GM19239 (cell line): Measurements from ENCODE around the gene CLCF1.

Experiments
- DNase-seq: peaks from one replicate; pipeline ENCODE4 v3.0.0; 2011; ENCODE audit warnings: low spot score; ENCODE audit not compliant: insufficient read length
- FAIRE-seq: peaks from 2 replicates; lab custom pipeline; 2011; peaks lifted over from hg19 to GRCh38; lab: Jason Lieb, UNC

CLCF1 gene

DNA sequence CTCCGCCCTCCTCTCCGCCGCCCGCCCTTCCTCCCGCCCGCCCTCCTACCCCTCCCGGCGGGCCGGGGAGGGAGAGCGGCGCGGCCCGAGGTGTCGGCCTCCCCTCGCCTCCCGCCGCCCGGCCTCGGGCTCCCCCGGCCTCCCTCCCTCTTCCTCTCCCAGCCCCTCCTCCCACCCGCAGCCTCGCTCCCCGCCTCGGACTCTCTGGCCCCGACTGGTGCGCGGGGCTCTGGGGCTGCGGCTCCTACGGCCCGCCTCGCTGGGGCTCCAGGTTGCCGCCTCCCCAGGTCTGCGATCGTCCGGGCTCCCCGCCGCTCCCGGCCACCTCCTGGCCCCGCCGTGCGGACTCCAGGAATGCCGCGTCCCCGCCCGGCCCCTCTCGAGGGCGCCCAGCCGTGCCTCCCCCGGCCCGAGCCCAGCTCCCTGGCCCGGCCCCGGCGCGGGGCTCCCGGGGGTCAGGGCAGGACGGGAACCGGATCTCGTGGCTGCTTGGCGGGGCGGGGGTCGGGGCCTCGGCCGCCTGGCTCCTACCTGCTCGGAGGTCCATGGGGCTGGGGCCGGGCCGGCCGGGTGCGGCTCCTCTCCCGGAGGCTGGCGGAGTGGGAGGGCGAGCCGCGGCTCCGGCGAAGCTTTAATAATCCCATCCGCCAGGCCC is at the start of gene CLCF1:
Gene CLCF1, minus strand, starts transcription at position 606 of the 655 bp plus-strand sequence. Its CDS starts 59 bp downstream, at position 547.
- DNase-seq (peak; percentile 53), FAIRE-seq (peak; percentile 47)

DNA sequence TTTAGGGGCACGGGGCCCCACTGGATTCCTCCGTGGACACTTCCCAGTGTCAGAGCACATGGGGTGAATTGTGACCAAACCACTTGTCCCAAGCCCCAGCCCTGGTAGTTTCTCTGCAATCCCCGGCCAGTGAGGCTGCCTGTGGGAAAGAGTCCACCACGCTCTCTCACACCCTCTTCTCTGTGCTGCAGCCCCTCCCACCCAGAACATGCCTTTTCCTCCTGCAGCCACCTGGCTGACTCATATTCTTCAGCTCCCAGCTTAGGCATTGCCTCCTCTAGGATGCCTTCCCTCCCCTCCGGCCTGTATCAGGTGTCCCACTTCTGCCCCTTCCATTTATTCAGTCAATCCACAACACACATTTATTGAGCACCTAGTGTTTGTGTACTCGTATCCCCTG is 49.5 kb upstream of the CLCF1 start:
- DNase-seq (no peak), FAIRE-seq (no peak)

DNA sequence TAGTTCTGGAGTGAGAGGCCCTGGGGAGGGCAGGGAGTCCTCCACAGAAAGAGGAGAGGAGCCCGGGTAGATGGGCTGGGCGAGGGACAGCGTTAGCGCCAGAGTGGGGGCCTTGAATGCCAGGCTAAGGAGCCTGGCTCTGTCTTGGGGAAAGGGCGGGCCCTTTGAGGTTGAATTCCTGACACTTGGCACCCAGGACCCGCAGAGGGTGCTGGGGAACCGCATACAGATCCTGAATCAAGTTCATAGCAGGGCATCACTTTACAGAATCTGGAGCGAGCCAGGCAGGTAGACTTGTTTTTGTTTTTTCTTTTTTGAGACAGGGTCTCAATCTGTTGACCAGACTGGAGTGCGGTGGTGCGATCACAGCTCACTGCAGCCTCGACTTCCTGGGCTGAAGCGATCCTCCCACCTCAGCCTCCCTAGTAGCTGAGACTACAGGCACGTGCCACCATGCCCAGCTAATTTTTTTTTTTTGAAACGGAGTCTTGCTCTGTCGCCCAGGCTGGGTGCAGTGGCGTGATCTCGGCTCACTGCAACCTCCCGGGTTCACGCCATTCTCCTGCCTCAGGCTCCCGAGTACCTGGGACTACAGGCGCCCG is 48.1 kb upstream of the CLCF1 start:
- no peak for DNase-seq
- no peak for FAIRE-seq

DNA sequence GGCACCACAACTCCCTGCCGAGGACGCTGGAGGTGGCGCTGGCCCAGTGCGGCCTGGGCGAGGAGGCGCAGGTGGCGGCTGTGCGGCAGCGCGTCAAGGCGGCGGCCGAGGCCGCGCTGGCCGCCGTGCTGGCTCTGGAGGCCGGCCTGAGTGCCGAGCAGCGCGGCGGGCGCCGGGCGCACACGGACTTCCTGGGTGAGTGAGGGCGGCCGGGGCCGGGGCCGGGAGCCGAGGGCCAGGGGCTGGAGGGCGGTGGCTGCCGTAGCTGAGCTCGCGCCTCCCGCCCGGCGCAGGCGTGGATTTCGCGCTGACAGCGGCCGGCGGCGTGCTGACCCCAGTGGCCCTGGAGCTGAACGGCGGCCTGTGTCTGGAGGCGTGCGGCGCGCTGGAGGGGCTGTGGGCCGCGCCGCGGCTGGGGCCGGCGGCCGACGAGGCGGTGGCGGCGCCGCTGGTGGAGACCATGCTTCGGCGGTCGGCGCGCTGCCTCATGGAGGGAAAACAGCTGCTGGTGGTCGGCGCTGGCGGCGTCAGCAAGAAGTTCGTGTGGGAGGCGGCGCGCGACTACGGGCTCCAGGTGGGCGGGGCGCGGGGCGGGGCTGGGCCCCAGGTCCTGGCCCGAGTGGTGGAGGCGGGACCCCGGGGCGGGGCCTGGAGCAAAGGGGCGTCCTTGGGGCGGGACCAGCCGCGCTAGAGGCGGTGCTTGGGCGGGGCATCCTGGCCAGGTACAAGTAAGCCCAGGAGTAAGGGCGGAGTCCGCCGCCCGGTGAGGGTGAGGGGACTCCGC is 47.4 kb upstream of the CLCF1 start:
- FAIRE-seq (peak; percentile 82), DNase-seq (peak; percentile 99)

DNA sequence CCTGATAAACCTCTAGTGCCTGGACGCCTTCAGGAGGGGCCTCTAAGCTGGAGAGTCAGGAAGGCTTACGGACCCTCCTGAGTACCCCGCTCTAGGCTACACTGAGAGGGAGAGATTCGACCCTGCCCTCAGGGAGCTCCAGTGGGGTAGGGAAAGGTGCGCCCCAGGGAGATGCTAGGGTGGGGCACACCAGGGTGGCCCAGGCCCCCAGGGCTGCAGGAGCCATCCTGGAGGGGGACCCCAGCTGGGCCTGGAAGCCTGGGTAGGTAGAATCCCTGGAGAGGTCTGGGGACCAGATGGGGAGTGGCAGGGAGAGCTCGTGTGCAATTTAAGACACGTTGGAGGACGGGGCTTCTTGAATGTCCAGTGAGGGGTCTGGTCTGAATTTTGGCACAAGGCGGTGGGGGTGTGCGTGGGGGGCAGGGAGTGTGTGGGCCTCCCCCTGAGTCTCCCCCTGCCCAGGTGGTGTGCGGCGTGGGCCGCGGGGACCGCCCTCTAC is 46.8 kb upstream of the CLCF1 start:
- peak; percentile 23 for FAIRE-seq
- no peak for DNase-seq

DNA sequence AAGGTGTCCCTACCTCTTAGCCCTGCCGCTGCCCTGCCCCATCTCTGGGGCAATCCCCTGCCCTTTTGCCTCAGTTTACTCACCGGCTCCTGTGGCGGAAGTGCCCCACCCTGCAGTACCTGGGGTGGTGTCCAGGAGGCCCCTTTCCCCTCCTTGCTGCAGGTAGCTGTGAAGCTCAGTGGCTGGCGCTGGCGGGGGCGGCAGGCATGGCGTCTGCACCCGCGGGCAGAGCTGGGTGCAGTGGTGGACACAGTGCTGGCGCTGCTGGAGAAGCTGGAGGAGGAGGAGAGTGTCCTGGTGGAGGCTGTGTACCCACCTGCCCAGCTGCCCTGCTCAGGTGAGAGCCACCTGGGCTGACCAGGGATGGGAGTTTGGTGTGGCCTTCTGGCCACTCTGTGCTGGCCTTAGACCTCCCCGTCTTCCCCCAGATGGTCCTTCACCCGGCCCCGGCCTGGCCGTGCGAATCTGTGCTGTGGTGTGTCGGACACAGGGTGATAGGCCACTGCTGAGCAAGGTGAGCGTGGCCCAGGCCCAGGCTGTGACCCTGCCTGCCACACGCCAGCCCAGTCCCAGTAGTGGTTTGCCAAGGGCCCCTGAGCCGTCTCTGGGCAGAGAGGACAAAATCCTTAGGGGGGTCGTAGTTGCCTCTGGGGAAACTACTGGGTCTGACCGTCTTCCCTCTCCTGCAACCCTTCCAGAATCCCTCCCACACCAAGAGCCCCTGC is 46.1 kb upstream of the CLCF1 start:
- FAIRE-seq (no peak), DNase-seq (no peak)

DNA sequence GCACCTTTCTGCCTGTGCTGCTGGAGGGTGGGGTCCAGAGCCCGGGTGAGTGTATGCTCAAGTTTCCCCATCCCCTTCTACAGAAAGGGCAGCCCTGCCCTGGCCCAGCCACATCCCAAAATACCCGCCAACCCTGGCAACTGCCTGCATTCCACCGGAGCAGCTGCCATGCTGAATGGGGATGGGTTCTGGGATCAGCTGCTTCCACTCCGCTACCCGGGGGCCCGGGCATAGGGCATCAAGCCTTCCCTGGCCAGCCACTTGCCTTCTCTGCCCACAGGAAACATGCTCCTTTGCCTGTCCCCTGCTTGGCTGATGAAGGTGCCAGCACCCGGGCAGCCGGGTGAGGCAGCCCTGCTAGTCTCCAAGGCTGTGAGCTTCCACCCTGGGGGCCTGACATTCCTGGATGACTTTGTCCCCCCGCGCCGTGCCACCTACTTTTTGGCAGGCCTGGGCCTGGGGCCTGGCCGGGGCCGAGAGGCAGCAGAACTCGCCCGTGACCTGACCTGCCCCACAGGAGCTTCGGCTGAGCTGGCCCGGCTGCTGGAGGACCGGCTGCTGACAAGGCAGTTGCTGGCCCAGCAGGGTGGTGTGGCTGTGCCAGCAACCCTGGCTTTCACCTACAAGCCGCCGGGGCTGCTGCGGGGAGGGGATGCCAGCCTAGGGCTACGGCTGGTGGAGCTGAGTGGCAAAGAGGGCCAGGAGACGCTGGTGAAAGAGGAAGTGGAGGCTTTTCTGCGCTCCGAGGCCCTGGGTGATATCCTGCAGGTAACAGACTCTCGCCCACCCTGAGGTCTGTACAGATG is 45.3 kb upstream of the CLCF1 start:
- FAIRE-seq (no peak), DNase-seq (no peak)

DNA sequence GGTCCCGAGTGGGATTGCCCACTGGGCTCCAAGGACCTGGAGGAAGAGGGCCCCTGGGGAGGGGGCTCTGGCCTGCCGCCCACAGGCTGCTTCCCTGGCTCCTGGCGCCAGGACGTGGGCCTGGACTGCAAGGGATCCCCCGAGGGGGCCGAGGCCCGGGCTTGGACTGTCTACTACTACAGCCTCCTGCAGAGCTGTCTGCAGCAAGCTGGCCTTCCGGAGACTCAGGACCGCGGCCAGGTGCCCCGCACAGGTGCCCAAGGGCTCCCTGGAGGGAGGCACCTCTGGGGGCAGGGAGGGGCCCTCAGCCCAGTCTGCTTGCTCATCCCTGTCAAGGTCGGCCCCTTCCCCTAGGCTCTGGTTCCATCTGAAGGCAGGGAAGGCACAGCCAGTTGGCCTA is 44.0 kb upstream of the CLCF1 start:
- DNase-seq (no peak), FAIRE-seq (no peak)

DNA sequence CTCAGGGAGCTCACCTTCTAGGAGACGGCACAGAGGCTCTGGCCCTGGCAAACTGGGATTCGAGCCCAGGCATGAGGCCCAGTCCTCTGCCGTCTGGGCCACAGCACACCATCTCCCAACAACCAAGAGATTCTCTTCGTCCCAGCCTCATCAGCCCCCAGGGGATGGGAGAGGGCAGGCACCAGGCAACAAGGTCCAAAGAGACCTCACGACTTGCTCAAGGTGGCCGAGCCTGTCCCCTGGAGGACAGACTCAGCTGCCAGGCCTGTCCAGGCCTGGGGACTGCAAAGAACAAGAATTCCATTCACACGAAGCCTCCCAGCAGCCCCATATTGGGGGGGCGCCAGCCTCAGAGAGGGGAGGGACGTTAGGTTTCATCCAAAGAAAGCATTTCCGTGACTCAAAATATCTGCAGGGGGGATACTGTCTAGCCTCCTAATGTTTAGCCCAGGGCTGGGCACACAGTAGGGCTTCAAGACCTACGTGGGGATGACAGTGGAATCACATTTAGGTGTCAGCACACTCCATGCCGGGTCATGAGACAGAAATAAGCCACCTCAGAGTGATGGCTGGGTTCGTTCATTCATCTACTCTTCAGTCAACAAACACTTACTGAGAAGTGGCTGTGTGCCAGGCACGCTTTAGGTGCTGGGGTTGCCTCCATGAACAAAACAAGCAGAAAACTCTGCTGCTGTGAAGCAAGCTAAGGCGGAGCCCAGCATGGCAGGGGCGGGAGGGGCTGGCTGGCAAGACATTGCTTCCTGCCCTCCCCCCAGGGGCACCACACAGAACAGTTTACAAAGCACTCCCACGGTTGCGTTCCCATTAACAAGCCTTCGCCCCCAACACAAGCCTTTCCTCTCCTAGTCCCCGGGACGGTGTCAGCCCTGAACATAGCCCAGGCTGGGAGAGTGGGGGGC is 43.3 kb upstream of the CLCF1 start:
- DNase-seq: no peak
- FAIRE-seq: no peak

DNA sequence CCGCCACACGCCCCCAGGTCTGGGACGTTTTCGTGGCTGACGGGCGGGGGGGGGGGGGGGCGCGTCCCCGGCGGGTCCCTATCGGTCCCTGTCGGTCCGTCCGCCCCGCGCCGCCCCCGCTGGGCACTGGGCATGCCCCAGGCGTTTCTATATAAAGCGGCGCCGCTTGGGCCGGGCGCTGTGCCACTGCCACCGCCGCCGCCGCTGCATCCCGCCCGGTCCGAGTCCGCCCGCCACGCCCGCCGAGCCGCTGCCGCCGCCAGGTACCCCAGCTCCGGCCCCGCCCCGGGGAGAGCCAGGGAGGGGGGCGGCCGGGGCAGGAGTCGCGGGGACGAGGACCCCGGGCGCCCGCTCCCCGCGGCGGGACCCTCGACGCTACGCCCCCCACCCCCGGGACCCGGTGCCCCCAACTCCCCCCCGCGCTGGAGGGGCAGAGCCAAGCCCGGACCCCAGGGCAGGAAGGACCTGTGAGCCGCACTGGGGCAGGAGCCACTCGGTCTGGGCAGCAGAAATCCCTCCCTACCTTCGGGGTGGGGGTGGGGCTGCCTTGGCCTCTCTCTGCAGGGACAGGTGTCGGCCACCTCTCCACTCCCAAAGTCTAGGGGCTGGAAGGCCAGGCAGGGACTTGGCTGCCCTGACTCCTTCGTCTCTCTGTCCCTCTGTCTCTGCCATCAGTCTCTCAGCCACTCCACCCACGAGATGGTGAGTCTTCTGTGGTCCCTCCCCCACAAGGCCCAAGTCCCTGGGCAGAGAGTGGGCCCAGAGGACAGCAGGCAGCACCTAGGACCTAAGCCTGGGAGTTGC is 42.3 kb upstream of the CLCF1 start, which contains the start of gene CARNS1:
Gene CARNS1, plus strand, starts transcription at position 178 of the 804 bp plus-strand sequence. Its CDS starts 522 bp downstream, at position 700.
- no peak for FAIRE-seq
- no peak for DNase-seq

DNA sequence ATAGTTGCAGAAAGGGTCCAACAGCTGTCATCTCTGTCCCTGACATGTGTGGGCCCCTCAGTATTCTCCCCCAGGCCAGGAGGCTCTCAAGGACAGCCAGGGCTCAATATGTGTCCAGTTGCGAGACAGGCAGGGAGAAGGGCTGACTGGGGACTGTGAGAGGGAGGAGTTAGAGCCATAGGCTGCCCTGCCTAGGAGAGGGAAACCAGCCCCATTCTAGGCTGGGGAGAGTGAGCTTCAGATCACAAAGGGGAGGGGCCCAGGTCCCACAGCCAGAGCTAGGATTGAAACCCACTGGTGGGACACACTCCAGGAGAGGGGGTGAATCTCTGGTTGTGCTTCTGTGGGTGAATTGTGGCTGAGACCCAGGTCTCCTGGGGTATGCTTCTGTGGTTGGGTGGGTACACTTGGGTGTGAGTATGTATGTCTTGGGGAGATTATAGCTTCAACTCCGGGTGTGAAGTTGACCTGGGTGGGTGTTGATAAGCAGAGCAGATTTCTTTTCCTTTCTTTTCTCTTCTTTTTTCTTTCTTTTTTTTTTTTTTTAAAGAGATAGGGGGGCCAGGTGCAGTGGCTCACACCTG is 40.0 kb upstream of the CLCF1 start:
- DNase-seq (no peak), FAIRE-seq (no peak)

DNA sequence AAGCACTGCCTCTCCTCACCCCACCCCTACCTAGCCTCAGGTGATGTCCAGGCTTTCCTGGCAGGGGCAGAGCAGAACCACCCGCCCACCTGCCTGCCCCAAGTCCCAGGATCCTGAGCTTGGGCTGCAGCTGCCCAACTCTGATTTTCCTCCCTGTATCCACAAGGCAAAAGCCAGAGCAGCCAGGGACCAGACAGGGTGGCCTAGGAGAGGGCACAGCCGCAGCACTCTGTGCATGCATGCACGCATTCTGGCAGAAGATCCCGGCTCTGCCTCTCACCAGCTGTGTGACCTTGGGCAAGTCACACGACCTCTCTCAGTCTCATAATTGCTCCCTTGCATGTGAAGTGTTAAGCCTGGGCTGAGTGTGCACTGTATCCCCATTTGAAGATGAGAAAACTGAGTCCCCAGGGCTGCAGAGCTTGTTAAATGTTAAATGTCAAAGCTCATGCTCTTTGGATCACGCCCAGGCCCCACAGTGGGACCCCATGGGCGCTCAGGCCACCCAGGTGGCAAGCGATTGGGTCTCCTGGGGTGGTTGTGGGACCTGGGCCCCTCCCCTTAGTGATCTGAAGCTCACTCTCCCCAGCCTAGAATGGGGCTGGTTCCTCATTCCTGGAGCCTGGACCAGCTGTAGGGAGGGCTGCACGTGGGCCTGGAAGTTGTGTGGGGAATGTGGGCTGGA is 39.2 kb upstream of the CLCF1 start:
- FAIRE-seq (no peak), DNase-seq (no peak)

DNA sequence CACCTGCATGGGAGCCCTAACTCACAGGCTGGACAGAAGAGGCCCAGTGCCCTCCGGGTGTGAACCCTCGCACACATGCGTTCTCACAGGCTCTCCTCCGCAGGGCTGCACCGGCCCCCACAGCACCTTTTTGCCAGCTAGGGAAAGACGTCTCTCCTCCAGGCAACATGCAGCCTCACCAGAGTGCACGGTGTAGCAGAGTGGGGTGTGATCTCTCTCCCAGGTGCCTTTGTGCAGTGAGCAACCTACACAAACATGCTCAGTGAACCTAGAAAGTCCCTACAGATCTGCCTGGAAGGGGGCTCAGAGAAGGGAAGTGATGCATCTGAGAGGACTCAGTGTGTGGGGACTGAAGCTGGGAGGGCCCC is 38.4 kb upstream of the CLCF1 start:
- no peak for FAIRE-seq
- DNase-seq: no peak

DNA sequence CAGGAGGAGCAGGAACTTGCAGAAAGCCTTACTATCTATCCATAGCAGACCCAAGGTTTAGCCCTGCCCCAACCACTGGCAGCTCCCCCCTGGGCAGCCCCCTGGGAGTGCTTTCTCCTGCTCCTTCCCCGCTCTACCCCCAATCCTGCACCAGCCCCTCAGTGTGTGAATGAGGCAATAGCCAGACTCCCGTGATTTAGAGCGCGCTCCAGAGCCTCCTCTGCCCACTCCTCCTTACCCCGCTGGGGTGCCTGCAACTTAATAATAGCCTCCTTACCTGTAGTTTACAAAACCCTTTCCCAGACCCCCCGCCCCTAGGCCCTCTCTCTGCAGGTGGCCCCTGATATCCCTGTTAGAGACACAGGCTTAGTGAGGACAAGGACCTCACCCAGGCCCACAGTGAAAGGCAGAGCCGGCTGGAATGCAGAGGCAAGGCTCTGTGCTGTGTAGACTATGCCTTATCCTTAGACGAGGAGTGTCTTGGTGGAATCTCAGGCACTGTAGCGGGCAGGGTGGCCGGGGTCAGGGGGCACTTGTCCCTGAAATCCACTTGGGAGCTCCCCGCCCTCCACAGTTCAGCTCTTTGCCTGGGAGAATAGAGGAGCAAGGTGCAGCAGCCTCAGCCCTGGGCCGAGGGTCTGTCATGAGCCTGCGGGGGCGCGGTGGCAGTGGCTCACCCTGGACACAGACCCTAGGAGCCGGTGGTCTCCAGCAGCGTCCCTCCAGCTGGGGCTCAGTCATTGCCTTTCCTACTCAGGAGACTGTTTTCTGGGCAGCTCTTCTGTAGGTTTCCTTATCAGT is 37.8 kb upstream of the CLCF1 start:
- DNase-seq (no peak), FAIRE-seq (no peak)

DNA sequence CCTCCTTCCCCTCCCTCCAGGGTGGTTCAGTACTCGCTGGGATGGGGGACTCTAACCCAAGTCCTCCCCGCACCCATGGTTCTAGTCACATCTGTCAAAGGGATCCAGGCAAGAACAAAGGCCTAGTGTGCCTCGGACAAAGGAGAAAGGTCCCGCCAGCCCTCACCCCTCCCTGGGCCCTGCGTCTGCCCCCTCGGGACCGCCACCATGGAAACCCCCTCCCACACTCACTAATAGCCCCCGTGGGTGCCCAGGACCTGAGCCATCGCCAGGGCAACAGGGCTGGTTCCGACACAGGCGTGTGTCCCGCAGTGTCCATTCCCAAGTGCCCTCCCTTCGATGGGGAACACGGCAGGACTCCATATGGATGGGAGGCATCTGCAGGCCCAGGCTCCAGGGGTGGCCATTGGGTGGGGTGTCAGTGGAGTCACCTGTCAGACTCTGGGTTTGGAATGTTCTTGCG is 37.0 kb upstream of the CLCF1 start:
- no peak for FAIRE-seq
- DNase-seq: no peak

DNA sequence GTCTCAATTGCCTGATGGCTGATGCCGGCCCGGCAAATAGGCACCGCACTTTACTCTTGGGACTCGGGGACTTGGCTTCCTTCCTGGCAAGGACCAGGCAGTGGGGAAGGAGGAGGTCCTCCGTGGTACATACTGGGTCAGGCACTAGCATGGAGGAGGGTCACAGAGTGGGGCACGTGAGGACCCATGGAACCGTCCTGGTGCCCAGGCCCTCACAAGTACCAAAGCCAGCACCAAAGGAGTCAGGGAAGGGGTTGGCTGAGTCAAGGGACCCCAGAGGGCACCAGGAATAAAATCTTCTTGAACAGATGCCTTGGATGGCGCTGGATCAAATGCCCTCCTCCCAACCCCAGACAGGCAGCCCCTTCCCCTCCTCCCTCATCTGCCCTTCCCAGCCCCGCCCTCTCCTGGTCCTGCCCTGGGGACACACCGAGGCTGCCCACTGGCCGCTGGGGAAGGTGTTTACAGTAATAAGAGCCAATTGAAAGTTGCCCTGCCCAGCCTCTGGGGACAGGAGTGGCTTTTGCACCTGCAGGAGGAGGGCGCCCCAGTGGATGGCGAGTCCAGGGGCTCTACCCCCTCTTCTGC is 36.5 kb upstream of the CLCF1 start:
- DNase-seq (no peak), FAIRE-seq (peak; percentile 86)
